Psoas muscle (tissue), 8 donors: ENCODE data around the gene ZNF429. TPM values are rescaled to one million over a fixed set of nuclear protein-coding genes. Genes with fewer than 3 reads are reported as not detected.

ENCODE experiments used
- ATAC-seq, 4 donors: fragments of 200-7000 bp; cut with Tn5 transposase; one replicate each; pipeline ENCODE4 v1.9.1; 2020; ENCODE audit warnings: moderate library complexity in 3 of 4, mild to moderate bottlenecking in 2 of 4
- DNase-seq, 2 donors: peaks; one replicate each; pipeline ENCODE4 v3.0.0-alpha.2; 2020
- H3K27ac ChIP-seq: fragments of 200-600 bp; one replicate; pipeline ENCODE4 v1.8.0; 2022
- H3K27me3 ChIP-seq, 3 donors: fragments of 200-600 bp in 1 of 3; one replicate each; pipeline versions ENCODE4 v1.6.1 to v1.8.0; 2013 to 2022; ENCODE audit warnings: low read length in 2 of 3, mild to moderate bottlenecking in 2 of 3, moderate library complexity in 1 of 3; ENCODE audit not compliant: insufficient read depth in 3 of 3
- H3K36me3 ChIP-seq, 2 donors: fragments of 200-600 bp in 1 of 2; one replicate each; pipeline versions ENCODE4 v1.6.1 to v1.8.0; 2013 to 2022; ENCODE audit warnings: low read depth in 1 of 2, mild to moderate bottlenecking in 1 of 2, moderate library complexity in 1 of 2; ENCODE audit not compliant: insufficient read depth in 1 of 2
- H3K4me1 ChIP-seq: fragments of 200-600 bp; one replicate; pipeline ENCODE4 v1.8.0; 2022
- H3K4me3 ChIP-seq: fragments of 200-600 bp; one replicate; pipeline ENCODE4 v1.8.0; 2022; ENCODE audit warnings: mild to moderate bottlenecking
- H3K9me3 ChIP-seq: fragments of 200-600 bp; one replicate; pipeline ENCODE4 v1.8.0; 2022
- CTCF ChIP-seq: fragments of 200-600 bp; IDR thresholded peaks from one replicate; pipeline ENCODE4 v1.8.0; 2022; ENCODE audit warnings: antibody characterized with exemption
- WGBS, 3 donors: extraction: QIAGEN DNeasy Blood & Tissue Kit; methylation state at CpG; one replicate each; pipeline versions ENCODE4 v1.1.6 to v1.1.7; 2013; 5-methylcytosine and 5-hydroxymethylcytosine counted together
- intact Hi-C, 2 donors: fragments of 100-400 bp; cut with DNase I; formaldehyde crosslinking; loops; one replicate each; pipeline versions ENCODE4 v1.11.0 to v1.14.2; 2022
- polyA plus RNA-seq, 3 donors: library from polyadenylated mRNA; stranded (reverse); fragments of 200-250 nt; gene quantifications; one replicate each; pipeline ENCODE4 v1.2.3, GENCODE V29; 2013
- total RNA-seq, 4 donors: library from RNA; stranded (reverse); fragmentation: NEBNext Ultra II Directional in 2 of 4; extraction: Animal tissue kit (Norgen Biotek cat#: 25700) in 2 of 4; gene quantifications; one replicate each; pipeline versions ENCODE4 v1.2.1 to v1.2.4, GENCODE V29; 2021 to 2023
- donor health status: healthy with polysubstance abuse.
- donor health status: DM: no; HTN: no; CAD: no; lungs with moderate emphysema.
- donor health status: Bipolar disorder and iron deficiency.
- donor health status: healthy.
- donor health status: DM: yes; HTN: yes; CAD: no.
- donor health status: DM: no; HTN: no; CAD: no.
- donor health status: DM: no; HTN: no; CAD: no.
- donor health status: DM: yes; HTN: yes; CAD: no.

Gene ZNF429
- total and polyA plus RNA-seq, 7 donors = 3.5 to 11.3 (median 7.1) TPM

DNA sequence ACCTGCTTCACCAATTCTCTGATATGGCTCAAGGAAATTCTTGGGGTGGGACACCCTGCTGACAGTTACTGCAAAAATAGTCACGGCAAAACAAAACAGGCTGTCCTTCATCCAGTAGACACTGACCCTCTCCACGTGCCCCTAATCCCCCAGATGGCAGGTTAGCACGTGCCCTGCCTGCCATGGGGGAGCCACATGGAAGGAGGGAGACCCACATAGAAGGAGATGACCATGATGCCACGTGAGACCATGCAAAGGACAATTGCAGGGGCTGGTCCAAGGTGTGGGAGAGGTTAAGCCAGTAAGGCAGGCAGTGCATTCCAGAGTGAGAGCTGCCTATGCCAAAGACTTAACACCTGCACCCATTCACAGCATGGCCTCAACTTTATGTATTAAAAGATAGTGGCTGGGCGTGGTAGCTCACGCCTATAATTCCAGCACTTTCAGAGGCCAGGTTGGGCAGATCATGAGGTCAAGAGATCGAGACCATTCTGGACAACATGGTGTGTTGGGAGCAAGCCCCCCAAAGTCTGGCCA lies 82.7 kb downstream of the ZNF429 start:
- no peak for TF ChIP-seq CTCF
- intact Hi-C loops = no loop called here
- Histone ChIP-seq H3K36me3 (no peaks in the 10 kb centered on the region), H3K4me3 (no peak overlapping the region), H3K4me1 (no peaks in the 10 kb centered on the region), H3K27me3 (peaks cover 0 to 6% (median 4%) of the 10 kb centered on the region in 3 donors), H3K9me3 (no peaks in the 10 kb centered on the region), H3K27ac (peak overlapping the region; percentile 78)
- WGBS, 3 donors = 65 to 84% (median 80%) methylated on average over 7 of the region's 7 CpGs
- DNase-seq (no peak), ATAC-seq (peak in 1 of 4 donors; percentile 11)

DNA sequence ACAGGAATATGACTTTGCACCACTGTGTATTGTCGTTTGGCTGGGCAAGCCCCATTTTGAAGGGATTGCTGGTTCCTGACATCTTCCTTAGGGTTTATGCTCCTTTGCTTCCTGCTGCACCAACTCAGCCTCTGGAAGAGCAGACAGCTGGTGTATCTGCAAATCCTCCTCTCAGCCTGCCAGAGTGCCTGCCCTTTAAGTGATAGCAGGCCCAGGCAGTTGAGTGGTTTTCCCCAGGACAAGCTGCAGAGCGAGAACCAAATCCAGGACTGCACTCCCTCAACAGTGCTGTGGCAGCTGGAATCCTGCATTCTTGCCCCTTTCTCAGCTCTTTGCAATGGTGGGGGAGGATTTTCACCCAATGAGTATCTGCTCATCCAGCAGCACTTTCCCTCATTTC lies 85.5 kb downstream of the ZNF429 start:
- intact Hi-C loops = no loop called here
- Histone ChIP-seq H3K36me3 (no peaks in the 10 kb centered on the region), H3K27me3 (peaks cover 0 to 3% (median 0%) of the 10 kb centered on the region in 3 donors), H3K4me1 (no peaks in the 10 kb centered on the region), H3K9me3 (no peaks in the 10 kb centered on the region), H3K4me3 (peak overlapping the region; percentile 42), H3K27ac (no peak overlapping the region)
- no peak for ATAC-seq
- no peak for DNase-seq
- 57 to 66% (median 65%) methylated on average over 2 of the region's 2 CpGs for WGBS, 3 donors
- no peak for TF ChIP-seq CTCF

- Histone ChIP-seq H3K9me3 (no peaks in the 10 kb centered on the region), H3K4me3 (peak overlapping the region; percentile 42), H3K4me1 (no peaks in the 10 kb centered on the region), H3K27me3 (no peaks in the 10 kb centered on the region), H3K27ac (peak overlapping the region; percentile 65), H3K36me3 (no peaks in the 10 kb centered on the region)
- WGBS, 3 donors = 87 to 96% (median 91%) methylated on average over 2 of the region's 2 CpGs
- TF ChIP-seq CTCF = no peak
- DNase-seq = no peak
- no peak for ATAC-seq
- intact Hi-C loops = no loop called here
Measured at GRCh38 chr19:21593008-21593481, 87.6 kb downstream of the ZNF429 start.

GRCh38 chr19:21593502-21593901 lies 88.1 kb downstream of the ZNF429 start:
- no peak for TF ChIP-seq CTCF
- DNase-seq (no peak), ATAC-seq (no peak)
- Histone ChIP-seq H3K9me3 (no peaks in the 10 kb centered on the region), H3K36me3 (no peaks in the 10 kb centered on the region), H3K27me3 (no peaks in the 10 kb centered on the region), H3K27ac (peak overlapping the region; percentile 65), H3K4me3 (peak overlapping the region; percentile 42), H3K4me1 (no peaks in the 10 kb centered on the region)
- intact Hi-C loops = no loop called here
- 86 to 92% (median 90%) methylated on average over 4 of the region's 4 CpGs for WGBS, 3 donors
